ENCODE results near the gene JAM3.
A peak's percentile ranks its signal among the peaks of the same experiment; 100 is the strongest.
"Not testable (repeated sequence)": the region's sequence is repeated elsewhere in the genome, so short reads cannot be mapped to it uniquely, and the experiment has no call there.

The JAM3 gene

DNA sequence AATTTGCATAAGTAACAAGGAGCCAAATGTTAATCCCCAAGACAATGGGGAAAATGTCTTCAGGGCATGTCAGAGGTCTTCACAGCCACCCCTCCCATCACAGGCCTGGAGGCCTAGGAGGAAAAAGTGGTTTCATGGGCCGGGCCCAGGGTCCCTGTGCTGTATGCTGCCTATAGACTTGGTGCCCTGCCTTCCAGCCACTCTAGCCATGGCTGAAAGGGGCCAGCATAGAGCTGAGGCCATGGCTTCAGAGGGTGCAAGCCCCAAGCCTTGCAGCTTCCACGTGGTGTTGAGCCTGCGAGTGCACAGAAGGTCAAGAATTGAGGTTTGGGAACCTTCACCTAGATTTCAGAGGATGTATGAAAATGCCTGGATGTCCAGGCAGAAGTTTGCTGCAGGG, 12.4 kb downstream of the JAM3 start:
- DNase-seq; in situ Hi-C loops (cut with MboI; ENCODE audit: low pct_unique_long_range_greater_than_20kb, low sequenced_read_pairs): not testable (repeated sequence)

DNA sequence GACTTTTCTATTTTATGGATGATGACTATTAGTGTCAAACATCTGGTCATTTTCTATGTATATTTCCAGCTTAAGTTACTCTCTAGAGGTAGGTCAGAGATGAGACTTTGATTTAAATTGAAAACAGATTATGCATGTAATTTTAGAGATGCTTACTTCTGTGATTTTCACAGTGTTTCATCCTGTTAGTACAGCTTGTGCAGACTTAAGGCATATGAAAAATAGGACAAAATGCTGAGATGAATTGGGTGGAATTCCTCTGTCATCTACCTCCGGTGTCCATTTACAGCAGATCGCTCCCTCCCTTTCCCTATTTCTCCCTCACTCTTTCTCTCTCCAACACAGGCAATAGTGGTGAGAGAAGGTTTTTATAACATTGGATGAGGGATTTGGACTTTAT, 14.1 kb downstream of the JAM3 start:
- in situ Hi-C loops (cut with MboI; ENCODE audit: low pct_unique_long_range_greater_than_20kb, low sequenced_read_pairs), result no loop called here
- DNase-seq, result no peak

DNA sequence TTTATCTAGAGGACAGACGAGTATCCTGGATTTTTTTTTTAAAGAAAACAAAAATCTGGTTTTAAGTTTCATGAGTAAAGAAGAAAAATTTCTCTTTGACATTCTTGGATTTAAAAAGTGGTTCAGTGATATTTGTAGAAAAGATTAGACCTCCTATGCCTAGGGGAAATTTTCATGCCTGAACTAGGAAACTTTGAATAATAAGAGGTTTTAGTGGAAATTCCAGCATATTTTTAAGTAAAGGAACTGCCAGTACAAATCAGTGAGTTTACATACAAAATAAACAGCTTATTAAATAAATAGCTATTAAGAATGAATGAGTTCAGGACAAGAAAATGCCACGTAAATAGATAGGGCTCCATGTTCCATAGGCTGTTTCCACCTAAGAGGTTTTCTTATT, 17.5 kb downstream of the JAM3 start:
- in situ Hi-C loops (cut with MboI; ENCODE audit: low pct_unique_long_range_greater_than_20kb, low sequenced_read_pairs), result no loop called here
- no peak for DNase-seq

DNA sequence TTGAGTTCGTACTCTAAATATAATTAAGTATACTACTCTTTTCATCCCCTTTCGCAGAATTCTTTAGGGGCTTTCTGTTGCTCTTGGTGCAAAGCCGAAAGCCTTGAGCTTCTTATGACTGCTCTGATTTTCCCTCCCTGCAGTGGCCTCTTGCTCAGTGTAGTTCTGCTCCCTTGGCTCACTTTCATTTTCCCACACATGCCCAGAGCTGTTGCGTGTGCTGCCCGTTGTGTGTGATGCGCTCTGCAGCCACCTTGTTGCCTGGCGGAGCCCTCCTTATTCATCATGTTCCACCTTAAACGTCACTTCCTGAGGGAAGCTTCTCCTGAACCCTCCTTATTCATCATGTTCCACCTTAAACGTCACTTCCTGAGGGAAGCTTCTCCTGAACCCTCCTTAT, 23.1 kb downstream of the JAM3 start:
- DNase-seq; in situ Hi-C loops (cut with MboI; ENCODE audit: low pct_unique_long_range_greater_than_20kb, low sequenced_read_pairs): not testable (repeated sequence)

DNA sequence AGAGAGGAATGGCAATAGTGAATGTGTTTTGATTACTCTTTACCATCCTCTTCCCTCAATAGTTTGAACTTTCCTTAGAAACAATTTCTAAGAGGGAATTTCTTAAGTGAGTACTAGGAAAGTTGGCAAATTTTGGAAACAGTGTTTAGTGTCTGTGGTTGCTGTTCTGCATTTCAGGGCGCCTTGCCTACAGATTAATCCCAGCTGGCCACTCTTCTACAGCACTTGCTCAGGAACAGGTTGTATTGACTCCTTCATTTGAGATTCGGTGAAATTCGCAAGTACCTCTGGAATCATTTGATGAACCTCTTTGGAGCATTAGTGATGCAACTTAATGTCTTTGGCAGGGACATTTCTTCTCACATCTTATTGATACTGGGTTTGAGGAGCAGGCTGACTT, 28.3 kb downstream of the JAM3 start:
- DNase-seq, result no peak
- in situ Hi-C loops (cut with MboI; ENCODE audit: low pct_unique_long_range_greater_than_20kb, low sequenced_read_pairs), result no loop called here

DNA sequence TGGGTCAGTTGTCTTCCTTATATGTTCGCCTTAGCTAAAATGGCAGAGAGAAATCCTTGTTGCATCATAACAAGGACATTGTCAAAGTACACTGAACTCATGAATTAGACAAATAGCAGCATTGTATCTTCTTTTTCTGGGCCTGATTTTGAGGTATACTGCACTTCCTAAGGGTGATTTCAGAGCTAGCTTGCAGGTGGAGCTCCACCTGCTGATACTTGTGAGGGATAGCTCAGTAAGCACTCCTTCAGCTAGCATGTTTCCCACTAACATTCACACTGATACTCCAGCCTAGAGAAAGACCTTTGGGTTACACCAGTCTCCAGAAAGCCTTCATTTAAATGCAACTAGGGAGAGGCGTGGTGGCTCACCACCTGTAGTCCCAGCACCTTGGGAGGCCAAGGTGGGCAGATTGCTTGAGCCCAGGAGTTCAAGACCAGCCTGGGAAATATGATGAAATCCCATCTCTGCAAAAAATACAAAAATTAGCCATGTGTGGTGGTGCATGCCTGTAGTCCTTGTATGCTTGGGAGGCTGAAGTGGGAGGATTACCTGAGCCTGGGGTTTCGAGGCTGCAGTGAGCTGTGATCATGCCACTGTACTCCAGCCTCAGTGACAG, 29.8 kb downstream of the JAM3 start:
- in situ Hi-C loops (cut with MboI; ENCODE audit: low pct_unique_long_range_greater_than_20kb, low sequenced_read_pairs), result no loop called here
- DNase-seq, result peak; percentile 42

DNA sequence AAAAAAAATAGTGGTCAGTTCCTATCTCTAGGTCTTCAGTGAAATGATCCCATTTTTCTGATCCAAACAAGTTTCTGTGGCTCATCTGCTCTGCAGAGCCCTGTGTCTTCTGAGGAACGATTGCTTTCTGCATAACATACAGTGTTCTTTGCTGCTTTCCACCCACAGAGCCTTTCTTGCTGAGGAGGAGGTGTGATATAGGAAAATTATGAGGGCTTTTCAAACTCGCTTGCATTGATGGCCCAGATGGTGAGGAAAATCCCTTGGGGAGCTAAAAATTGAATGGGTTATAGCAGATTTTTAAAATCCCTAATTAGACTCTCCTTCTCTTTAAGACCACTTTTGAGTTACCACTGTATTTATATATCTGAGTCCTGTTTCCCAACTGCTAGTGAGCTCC, 31.3 kb downstream of the JAM3 start:
- DNase-seq, result no peak
- in situ Hi-C loops (cut with MboI; ENCODE audit: low pct_unique_long_range_greater_than_20kb, low sequenced_read_pairs), result no loop called here

DNA sequence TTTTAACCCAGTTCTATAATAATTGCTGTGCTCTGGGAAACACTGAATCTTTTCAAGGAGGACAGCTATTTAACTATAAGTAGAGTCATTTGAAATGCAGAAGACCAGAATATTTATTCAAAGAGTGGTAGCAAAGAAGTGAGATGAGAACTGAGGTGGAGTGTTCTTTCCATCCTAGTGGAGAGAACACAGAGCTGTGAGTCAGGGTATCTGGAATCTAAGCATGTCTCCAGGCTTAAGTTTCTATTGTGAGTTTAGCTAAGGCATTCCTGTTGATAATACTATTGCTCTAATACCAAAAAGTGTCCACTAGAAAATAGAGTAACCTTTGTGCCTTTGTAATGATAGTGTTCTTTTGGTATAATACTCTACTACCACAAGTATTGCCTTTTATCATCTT, 32.4 kb downstream of the JAM3 start:
- DNase-seq, result no peak
- in situ Hi-C loops (cut with MboI; ENCODE audit: low pct_unique_long_range_greater_than_20kb, low sequenced_read_pairs), result no loop called here

DNA sequence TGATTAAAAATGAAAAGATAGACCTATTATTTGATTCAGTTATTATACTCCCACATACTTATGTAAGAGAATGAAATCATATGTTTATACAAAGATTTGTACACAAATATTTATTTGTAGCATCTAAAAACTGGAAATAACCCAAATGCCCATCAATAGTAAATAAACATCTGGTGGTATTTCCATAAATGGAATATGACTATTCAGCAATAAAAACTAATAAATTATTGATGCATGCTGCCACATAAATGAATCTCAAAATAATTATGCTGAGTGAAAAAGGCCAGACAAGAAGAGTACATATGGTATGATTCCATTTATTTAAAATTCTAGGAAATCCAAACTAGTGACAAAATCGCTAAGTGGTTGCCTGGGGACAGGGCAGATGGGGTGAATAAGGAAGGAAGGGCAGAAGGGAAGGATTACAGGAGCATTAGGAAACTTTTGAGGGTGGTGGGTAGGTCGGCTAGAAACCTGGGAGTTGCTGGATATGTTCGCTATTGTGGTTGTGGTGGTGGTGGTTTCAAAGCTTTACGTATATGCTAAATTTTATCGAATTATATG, 41.5 kb downstream of the JAM3 start:
- in situ Hi-C loops (cut with MboI; ENCODE audit: low pct_unique_long_range_greater_than_20kb, low sequenced_read_pairs), result no loop called here
- no peak for DNase-seq

DNA sequence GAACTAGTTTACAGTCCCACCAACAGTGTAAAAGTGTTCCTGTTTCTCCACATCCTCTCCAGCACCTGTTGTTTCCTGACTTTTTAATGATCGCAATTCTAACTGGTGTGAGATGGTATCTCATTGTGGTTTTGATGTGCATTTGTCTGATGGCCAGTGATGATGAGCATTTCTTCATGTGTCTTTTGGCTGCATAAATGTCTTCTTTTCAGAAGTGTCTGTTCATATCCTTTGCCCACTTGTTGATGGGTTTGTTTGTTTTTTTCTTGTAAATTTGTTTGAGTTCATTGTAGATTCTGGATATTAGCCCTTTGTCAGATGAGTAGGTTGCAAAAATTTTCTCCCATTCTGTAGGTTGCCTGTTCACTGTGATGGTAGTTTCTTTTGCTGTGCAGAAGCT, 44.9 kb downstream of the JAM3 start:
- DNase-seq; in situ Hi-C loops (cut with MboI; ENCODE audit: low pct_unique_long_range_greater_than_20kb, low sequenced_read_pairs): not testable (repeated sequence)

DNA sequence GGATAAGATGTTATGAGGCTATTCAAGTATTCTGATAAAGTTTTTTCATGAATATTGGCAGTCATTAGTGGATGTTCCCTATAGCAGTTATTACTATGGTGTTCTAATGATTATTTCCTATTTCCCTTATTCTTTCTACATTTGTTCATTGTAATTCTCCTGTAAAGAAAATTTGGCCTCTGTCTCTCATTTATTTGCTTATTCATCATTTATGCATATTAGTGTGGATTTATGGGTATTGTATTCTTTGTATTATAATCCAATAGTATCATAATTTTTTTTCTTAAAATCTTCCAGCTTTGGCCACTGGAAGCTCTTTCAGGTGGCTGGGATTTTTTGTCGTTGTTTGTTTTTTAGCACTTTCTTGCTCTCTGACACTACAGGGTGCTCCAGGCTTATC, 47.3 kb downstream of the JAM3 start:
- DNase-seq, result no peak
- in situ Hi-C loops (cut with MboI; ENCODE audit: low pct_unique_long_range_greater_than_20kb, low sequenced_read_pairs), result no loop called here

DNA sequence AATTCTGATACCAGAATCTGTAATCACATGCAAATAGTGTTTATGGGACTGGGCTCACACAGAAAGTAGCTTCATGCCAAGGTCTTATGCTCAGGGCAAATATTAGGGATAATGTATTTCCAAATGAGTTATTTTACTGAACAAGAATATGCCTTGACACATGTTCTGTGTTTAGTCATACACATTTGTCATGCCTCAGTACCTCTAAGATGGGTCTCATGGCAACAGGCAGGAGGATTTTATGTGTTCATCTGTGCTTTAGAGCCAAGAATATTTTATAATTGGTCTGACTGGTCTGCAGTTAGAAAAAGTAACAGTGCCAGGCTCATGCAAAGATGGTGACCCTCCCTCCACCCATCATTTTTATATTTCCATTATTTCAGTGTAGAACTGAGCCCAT, 49.1 kb downstream of the JAM3 start:
- in situ Hi-C loops (cut with MboI; ENCODE audit: low pct_unique_long_range_greater_than_20kb, low sequenced_read_pairs), result no loop called here
- no peak for DNase-seq

DNA sequence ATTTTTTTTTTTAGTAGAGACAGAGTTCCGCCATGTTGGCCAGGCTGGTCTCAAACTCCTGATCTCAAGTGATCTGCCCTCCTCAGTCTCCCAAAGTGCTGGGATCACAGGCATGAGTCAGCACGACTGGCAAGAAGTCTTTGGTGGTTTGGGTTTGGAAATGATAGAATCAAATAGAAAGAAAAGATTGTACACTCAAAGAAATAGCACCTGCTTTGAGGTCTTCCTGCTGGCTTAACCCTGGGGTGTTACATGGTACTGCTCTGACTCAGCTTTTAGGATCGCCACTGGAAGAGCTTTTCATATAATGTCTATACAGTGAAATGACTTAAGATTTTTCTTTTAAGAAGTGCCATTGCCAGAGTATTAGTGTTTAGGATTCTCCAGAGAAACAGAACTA, 50.2 kb downstream of the JAM3 start:
- in situ Hi-C loops (cut with MboI; ENCODE audit: low pct_unique_long_range_greater_than_20kb, low sequenced_read_pairs), result no loop called here
- no peak for DNase-seq

DNA sequence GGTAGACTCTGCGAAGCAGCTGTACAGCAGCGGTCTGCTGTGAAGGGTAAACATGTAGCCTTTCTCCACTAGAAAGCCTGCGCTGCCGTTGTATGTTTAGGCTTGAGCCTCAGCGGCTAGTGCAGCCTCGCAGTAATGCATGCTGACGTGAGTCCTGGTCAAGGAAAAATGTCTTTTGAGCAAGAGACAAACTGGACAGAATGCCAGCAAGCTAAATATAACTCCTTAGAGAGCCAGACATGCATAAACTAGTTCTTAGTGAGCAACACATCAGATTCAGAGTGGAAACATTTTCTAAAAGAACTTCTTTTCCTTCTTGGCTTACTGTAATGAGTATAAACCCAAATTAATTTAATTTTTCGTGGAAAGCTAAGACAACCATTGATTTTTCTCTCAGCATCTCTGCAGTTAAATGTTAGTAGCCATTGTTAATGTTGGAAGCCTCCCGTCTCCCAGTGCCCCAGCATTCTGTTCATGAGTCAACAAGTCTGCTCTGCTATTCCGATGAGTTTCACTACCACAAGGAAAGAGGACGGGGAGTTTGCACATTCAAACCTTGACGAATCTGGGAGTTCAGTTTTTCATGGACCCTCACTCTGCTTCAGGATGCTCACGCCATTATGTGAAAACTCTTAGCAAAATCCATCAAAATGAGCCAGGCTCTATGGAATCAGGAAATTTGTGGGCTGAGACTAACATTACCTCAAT, 51.4 kb downstream of the JAM3 start:
- DNase-seq, result no peak

DNA sequence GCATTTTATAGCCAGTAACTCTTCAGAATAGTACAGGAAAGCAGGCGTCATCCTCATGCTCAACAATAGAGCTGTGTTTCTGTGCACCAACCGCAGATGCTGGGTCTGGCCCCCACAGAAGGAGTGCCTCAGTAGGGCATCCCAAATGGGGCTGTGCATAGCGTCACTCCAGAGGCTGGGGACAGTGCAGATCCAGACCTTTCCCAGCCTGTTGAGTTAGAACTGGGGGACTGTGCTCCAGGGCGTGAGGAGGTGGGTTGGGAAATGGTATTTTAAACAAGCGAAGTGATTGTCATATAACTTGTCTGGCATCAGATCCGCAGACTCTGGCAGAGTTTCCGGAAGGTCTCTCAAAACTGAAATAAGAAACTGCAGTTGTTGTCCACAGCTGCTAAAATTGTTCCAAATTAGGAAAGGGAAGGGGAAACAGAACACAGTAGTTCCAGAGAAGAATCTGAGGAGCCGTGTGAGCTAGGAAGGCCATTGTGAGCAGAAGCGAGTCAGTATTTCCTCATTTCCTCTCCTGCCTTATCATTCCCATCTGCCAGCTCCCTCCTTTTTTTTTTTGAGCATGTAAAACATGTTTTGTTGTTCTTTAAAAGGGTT, 52.2 kb downstream of the JAM3 start:
- in situ Hi-C loops (cut with MboI; ENCODE audit: low pct_unique_long_range_greater_than_20kb, low sequenced_read_pairs), result no loop called here
- peak; percentile 50 for DNase-seq

More for the DNA sequence above, 51.4 kb downstream of the JAM3 start:
- in situ Hi-C loops (cut with MboI; ENCODE audit: low pct_unique_long_range_greater_than_20kb, low sequenced_read_pairs), result no loop called here

DNA sequence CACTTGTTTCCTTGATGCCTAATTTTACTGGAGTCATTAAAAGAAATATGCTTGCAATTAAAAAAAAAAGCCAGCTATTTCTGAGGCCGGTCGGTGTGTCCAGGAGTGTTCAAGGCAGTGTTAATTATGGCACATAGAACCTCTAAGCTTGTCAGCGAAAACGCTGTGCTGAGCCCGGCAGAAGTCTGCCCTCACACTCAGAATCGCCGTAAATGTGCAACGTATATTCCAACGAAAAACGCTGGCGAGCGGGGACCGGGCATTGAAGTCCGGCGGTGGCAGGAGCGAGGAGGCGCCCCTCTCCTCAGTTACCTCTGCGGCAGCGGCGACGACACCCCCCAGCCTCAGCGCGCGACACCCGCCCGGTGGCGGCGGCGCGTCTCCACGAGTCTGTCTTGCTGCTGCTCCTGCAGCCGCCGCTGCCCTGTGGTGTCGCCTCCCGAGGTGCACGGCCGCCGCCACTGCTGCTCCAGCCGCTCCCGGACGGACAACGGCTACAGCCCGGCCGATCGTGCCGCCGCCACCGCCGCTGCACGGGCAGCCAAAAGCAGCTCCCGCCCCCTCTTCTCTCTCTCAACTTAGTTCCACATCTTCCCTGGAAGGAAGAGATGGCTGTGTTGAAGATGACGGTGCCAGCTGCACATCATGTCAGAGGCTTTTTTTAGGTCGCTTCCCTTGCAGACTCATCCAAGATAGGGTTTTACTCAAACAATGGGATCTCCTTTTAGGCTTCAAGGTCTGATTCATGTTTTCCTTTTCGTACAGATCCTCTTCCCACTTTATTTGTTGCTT, 56.0 kb downstream of the JAM3 start:
- in situ Hi-C loops (cut with MboI; ENCODE audit: low pct_unique_long_range_greater_than_20kb, low sequenced_read_pairs), result loop anchor here (25.0 kb wide), 1 partner anchor 188 kb away; no protein-coding TSS in a partner anchor
- DNase-seq, result no peak

DNA sequence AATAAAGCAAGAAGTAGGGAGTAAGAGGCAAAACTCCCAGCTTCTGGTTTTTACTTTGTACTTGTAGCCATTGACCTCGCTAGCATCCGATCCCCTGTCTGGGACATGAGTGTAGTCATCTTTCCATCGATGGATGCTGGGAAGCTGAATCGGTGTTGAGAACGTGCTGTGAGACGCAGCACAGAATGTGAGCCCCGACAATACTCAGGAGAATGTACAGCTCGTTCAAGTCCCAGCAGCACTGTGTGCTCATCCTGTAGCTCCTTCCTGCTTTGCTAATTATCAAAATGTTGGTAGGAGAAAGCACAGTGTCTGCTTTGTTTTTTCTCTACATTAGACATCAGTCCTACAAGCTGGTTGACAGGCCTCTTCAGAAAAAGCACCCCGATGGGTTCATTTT, 56.6 kb downstream of the JAM3 start:
- no peak for DNase-seq
- in situ Hi-C loops (cut with MboI; ENCODE audit: low pct_unique_long_range_greater_than_20kb, low sequenced_read_pairs), result loop anchor here (25.0 kb wide), 1 partner anchor 188 kb away; no protein-coding TSS in a partner anchor

DNA sequence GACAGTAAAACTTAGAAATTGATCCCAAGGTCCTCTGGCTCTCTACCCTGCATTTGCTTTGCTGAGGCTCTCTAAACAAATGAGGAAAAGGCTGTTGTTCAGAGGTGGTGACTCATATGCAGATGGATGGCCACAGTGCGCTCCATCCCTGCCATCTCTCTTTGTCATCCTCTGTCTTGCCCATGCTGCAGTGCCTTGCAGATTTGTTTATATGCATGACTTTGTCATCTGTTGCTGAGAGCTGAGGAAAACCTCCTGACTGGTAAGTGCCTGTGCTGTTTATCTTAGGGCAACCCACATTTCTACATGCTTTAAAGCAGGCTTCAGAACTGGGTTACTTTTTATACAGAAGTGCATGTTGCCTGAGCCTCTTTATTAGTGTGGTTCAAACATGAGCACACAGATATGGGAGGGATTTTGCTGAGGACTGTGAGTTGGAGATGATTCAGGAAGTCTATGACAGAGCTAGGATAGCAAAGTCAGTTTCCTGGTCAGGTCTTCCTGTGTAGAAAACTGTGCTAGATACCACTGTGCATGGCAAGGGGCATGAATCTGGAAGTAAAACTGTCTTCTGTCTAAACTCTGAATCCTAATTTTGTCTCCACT, 57.4 kb downstream of the JAM3 start:
- DNase-seq, result no peak
- in situ Hi-C loops (cut with MboI; ENCODE audit: low pct_unique_long_range_greater_than_20kb, low sequenced_read_pairs), result loop anchor here (25.0 kb wide), 1 partner anchor 189 kb away; no protein-coding TSS in a partner anchor

DNA sequence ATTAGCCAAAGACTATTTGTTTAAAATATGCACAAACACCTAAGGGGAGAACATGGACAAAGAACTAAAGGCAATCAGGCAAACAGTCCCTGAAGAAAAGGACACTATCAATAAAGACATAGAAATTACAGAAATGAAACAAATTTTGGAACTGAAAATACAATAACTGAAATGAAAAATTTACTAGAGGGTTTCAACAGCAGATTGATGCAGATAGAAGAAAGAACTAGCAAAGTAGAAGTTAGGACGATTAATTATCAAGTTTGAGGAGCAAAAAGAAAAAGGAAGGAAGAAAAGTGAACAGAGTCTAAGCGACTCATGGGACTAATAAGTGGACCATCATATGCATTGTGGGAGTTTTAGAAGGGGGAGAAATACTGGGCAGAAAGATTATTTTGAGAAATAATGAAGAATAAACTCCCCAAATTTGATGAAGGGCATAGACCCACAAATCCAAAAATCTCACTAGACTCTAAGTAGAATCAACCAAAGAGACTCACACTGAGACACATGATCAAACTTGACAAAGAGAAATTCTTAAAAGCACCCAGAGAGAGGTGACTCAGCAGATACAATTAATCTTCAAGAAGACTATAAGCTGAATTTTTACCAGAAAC, 62.9 kb downstream of the JAM3 start:
- no peak for DNase-seq
- in situ Hi-C loops (cut with MboI; ENCODE audit: low pct_unique_long_range_greater_than_20kb, low sequenced_read_pairs), result loop anchor here (25.0 kb wide), 1 partner anchor 194 kb away; no protein-coding TSS in a partner anchor

Measured in KBM-7 (cell line).